B cell (primary cell): ENCODE data around the gene LIMK2. TPM values are rescaled to one million over a fixed set of nuclear protein-coding genes. Genes with fewer than 3 reads are reported as not detected.
"Not testable (repeated sequence)": the region's sequence is repeated elsewhere in the genome, so short reads cannot be mapped to it uniquely, and the experiment has no call there.

Experiments
- ATAC-seq: fragments of 200-7000 bp; cut with Tn5 transposase; one replicate; pipeline ENCODE4 v1.10.0; 2021; ENCODE audit warnings: low read depth, mild to moderate bottlenecking, moderate number of reproducible peaks, moderate library complexity
- CTCF ChIA-PET: fragments of 350-600 bp; sonication (Branson Sonifier 250); formaldehyde crosslinking; loops from one replicate; lab custom pipeline; 2021; ENCODE audit warnings: antibody characterized with exemption, inconsistent platforms; lab: Charles Lee
- POLR2A ChIA-PET: fragments of 350-600 bp; sonication (Branson Sonifier 250); formaldehyde crosslinking; loops from one replicate; lab custom pipeline; 2021; ENCODE audit warnings: antibody characterized with exemption; lab: Charles Lee
- DNase-seq: peaks from one replicate; pipeline ENCODE4 v3.0.0; 2013
- H2AFZ ChIP-seq: 2 replicates; pipeline ENCODE4 v1.6.1; 2012; ENCODE audit warnings: mild to moderate bottlenecking, low read depth, low read length; ENCODE audit not compliant: insufficient read depth, poor library complexity, severe bottlenecking
- H3K27ac ChIP-seq, 2 donors: 1 replicate in 1 of 2; 2 replicates in 1 of 2; pipeline ENCODE4 v1.5.1; 2012 to 2013; ENCODE audit warnings: low read length in 2 of 2, mild to moderate bottlenecking in 2 of 2, moderate library complexity in 1 of 2
- H3K27me3 ChIP-seq, 4 experiments: fragments of 200-600 bp in 1 of 4; sonication (generic) in 1 of 4; replicated peaks in 1 of 4; 1 replicate in 2 of 4; 2 replicates in 2 of 4; pipeline versions ENCODE4 v1.6.1 to v1.7.0; 2013 to 2016; ENCODE audit warnings: low read length in 3 of 4, mild to moderate bottlenecking in 2 of 4, mixed read lengths in 1 of 4, moderate library complexity in 1 of 4; ENCODE audit not compliant: insufficient read depth in 4 of 4, control insufficient read depth in 3 of 4; ENCODE audit errors: control extremely low read depth in 1 of 4
- H3K36me3 ChIP-seq, 2 experiments: replicated peaks in 1 of 2; 1 replicate in 1 of 2; 2 replicates in 1 of 2; pipeline versions ENCODE4 v1.6.1 to v1.7.1; 2013; ENCODE audit warnings: low read length in 1 of 2; ENCODE audit not compliant: insufficient read depth in 2 of 2, control insufficient read depth in 1 of 2; ENCODE audit errors: control extremely low read depth in 1 of 2, extremely low read depth in 1 of 2
- H3K4me1 ChIP-seq, 2 donors: fragments of 200-600 bp in 1 of 2; sonication (generic) in 1 of 2; 1 replicate in 1 of 2; 2 replicates in 1 of 2; pipeline versions ENCODE4 v1.5.1 to v1.6.1; 2013 to 2017; ENCODE audit warnings: low read length in 2 of 2; ENCODE audit not compliant: control insufficient read depth in 2 of 2, insufficient read depth in 2 of 2
- H3K4me2 ChIP-seq: replicated peaks from 2 replicates; pipeline ENCODE3; 2012; ENCODE audit warnings: mild to moderate bottlenecking, low read depth, low read length; ENCODE audit not compliant: poor library complexity, severe bottlenecking
- H3K4me3 ChIP-seq, 5 experiments: fragments of 200-600 bp in 1 of 5; sonication (generic) in 1 of 5; 1 replicate in 3 of 5; 2 replicates in 2 of 5; pipeline versions ENCODE4 v1.5.1 to v1.7.0; 2011 to 2016; ENCODE audit warnings: low read length in 4 of 5, mild to moderate bottlenecking in 4 of 5, low read depth in 2 of 5, control low read depth in 1 of 5, moderate library complexity in 1 of 5; ENCODE audit not compliant: insufficient read depth in 1 of 5; ENCODE audit errors: control extremely low read depth in 1 of 5, extremely low read depth in 1 of 5
- H3K79me2 ChIP-seq: fragments of 200-600 bp; sonication (generic); one replicate; pipeline ENCODE4 v1.6.0; 2016; ENCODE audit warnings: low read length; ENCODE audit not compliant: control insufficient read depth, insufficient read depth
- H3K9ac ChIP-seq: fragments of 200-600 bp; sonication (generic); 2 replicates; pipeline ENCODE4 v1.6.1; 2017; ENCODE audit warnings: mild to moderate bottlenecking, low read length, moderate library complexity
- H3K9me3 ChIP-seq, 3 donors: one replicate each; pipeline versions ENCODE4 v1.6.1 to v1.7.1; 2013; ENCODE audit warnings: low read length in 2 of 3; ENCODE audit not compliant: control insufficient read depth in 2 of 3, insufficient read depth in 1 of 3; ENCODE audit errors: control extremely low read depth in 1 of 3
- H4K20me1 ChIP-seq: 2 replicates; pipeline ENCODE4 v1.6.0; 2012; ENCODE audit warnings: mild to moderate bottlenecking, low read length; ENCODE audit not compliant: insufficient read depth, control insufficient read depth, poor library complexity, severe bottlenecking
- H3K27ac Mint-ChIP-seq: one replicate; pipeline ENCODE4 v1.8.0; 2021; ENCODE audit warnings: mixed read lengths
- H3K27me3 Mint-ChIP-seq: one replicate; pipeline ENCODE4 v1.8.0; 2021; ENCODE audit warnings: mixed read lengths
- H3K4me1 Mint-ChIP-seq: one replicate; pipeline ENCODE4 v1.8.0; 2021; ENCODE audit warnings: mixed read lengths
- H3K4me3 Mint-ChIP-seq: one replicate; pipeline ENCODE4 v1.8.0; 2021; ENCODE audit warnings: mixed read lengths
- H3K9me3 Mint-ChIP-seq: one replicate; pipeline ENCODE4 v1.8.0; 2022; ENCODE audit warnings: mixed read lengths; ENCODE audit not compliant: insufficient read depth
- CTCF ChIP-seq: fragments of 200-600 bp; IDR thresholded peaks from one replicate; pipeline ENCODE4 v1.8.0; 2022; ENCODE audit warnings: antibody characterized with exemption, mild to moderate bottlenecking
- EZH2 ChIP-seq: IDR thresholded peaks from 2 replicates; pipeline ENCODE4 v1.6.1; 2012; ENCODE audit warnings: borderline replicate concordance, low read depth, mild to moderate bottlenecking, moderate library complexity, low read length; ENCODE audit not compliant: insufficient read depth, poor library complexity, severe bottlenecking
- WGBS: methylation state at CpG from one replicate; pipeline ENCODE4 v1.1.5; 2013; ENCODE audit warnings: missing lambda C conversion rate; ENCODE audit not compliant: insufficient coverage; 5-methylcytosine and 5-hydroxymethylcytosine counted together
- intact Hi-C: fragments of 100-400 bp; cut with micrococcal nuclease; formaldehyde crosslinking; loops from one replicate; pipeline ENCODE4 v1.10.0; 2022
- polyA plus RNA-seq: library from polyadenylated mRNA; depleted of rRNA; stranded (reverse); fragments of >200 nt; gene quantifications from 2 replicates; pipeline ENCODE4 v1.2.3, GENCODE V29; 2012
- total RNA-seq, 2 donors: library from RNA; stranded (reverse); fragments of 120-200 nt in 1 of 2; gene quantifications; 1 replicate in 1 of 2; 2 replicates in 1 of 2; pipeline versions ENCODE4 v1.2.3 to v1.2.4, GENCODE V29; 2013 to 2022

Gene LIMK2
- total and polyA plus RNA-seq, 2 donors (not counting 1 experiment from before 2014, with no cell fraction given): 6.8 to 20.2 TPM

- H3K4me2 ChIP-seq, H3K9me3 Mint-ChIP-seq, H3K9me3 ChIP-seq, H3K27ac ChIP-seq, intact Hi-C loops, H3K9ac ChIP-seq, H3K4me3 ChIP-seq, DNase-seq, H2AFZ ChIP-seq, H3K27me3 ChIP-seq, H3K27ac Mint-ChIP-seq, H3K4me3 Mint-ChIP-seq, H4K20me1 ChIP-seq, H3K27me3 Mint-ChIP-seq, H3K79me2 ChIP-seq, ATAC-seq: not testable (repeated sequence)
- WGBS: 83% methylated on average over 1 of the region's 3 CpGs
- POLR2A ChIA-PET: interaction anchor here (0.6 kb wide), 1 partner anchor 152 kb away, joined by 3 read pairs; no protein-coding TSS in a partner anchor
- peaks cover 15% of the 10 kb centered on the region for H3K4me1 Mint-ChIP-seq
- Histone ChIP-seq H3K36me3 (peaks cover 1 to 14% of the 10 kb centered on the region in 2 experiments), H3K4me1 (peaks cover 12% of the 10 kb centered on the region in 2 donors)
- CTCF ChIA-PET: interaction anchor here (1.0 kb wide), 1 partner anchor 107 kb away, joined by 3 read pairs; no protein-coding TSS in a partner anchor
Observed at GRCh38 chr22:31206460-31206859, 5.6 kb upstream of the LIMK2 start.

GRCh38 chr22:31206896-31207687 is 5.0 kb upstream of the LIMK2 start:
- Histone ChIP-seq H3K9ac (no peak overlapping the region), H3K79me2 (no peaks in the 10 kb centered on the region), H3K9me3 (no peaks in the 10 kb centered on the region), H3K4me2 (no peak overlapping the region), H4K20me1 (no peaks in the 10 kb centered on the region), H3K27ac (no peak overlapping the region), H3K36me3 (peaks cover 1 to 8% of the 10 kb centered on the region in 2 experiments), H3K27me3 (no peaks in the 10 kb centered on the region), H3K4me1 (peaks cover 16 to 17% of the 10 kb centered on the region in 2 donors), H3K4me3 (no peak overlapping the region), H2AFZ (no peak overlapping the region)
- ChIA-PET POLR2A (no interaction called here), CTCF (interaction anchor here (0.6 to 1.0 kb wide), 3 partner anchors 39 to 430 kb away, joined by 3 to 4 read pairs (median 3); no protein-coding TSS in a partner anchor)
- H3K27me3 Mint-ChIP-seq: no peaks in the 10 kb centered on the region
- ATAC-seq (no peak), DNase-seq (no peak)
- no peaks in the 10 kb centered on the region for H3K9me3 Mint-ChIP-seq
- intact Hi-C loops: no loop called here
- H3K27ac Mint-ChIP-seq: no peak overlapping the region
- 98% methylated on average over 5 of the region's 8 CpGs for WGBS
- TF ChIP-seq EZH2 (no peak), CTCF (no peak)
- H3K4me1 Mint-ChIP-seq: peaks cover 21% of the 10 kb centered on the region
- H3K4me3 Mint-ChIP-seq: no peak overlapping the region
